ENCODE measurements around the gene FAR2. TPM values are rescaled to one million over a fixed set of nuclear protein-coding genes. Genes with fewer than 3 reads are reported as not detected.

FAR2 gene
- total RNA-seq, 1 donor from 2014 or later, result 13.5 TPM

DNA sequence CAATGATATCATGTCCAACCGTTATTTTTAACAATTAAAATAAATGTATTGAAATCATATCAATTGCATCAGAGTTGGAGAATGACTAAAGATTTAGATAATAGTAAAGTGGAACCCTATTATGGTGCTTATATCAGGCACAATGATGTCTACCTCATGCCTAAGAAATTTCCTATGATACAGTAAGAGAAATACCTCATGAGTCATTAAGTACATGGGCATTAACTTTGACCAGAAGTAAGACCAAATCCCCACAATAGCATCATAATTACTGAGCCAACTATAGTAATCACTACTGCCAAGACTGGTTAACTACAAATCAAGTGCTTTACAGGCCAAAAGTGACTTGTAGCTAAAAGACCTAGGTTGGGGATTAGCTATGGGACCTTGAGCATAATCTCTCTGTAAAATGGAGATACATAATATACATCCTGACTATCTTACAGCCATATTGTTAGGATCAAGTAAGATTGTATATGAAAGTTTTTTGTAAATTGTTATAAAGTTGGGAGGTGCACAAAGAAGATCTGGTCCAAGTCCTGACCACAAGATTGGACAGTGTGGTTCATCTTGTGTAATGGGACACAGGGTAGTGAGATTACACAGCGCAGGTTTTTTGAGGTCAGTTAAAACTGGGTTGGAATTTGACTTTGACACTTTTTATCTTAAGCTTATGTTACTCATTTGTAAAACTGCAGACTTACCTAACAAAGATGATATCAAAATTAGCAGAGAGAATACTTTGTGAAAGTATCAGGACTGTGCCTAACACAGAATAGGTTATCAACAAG is 171.4 kb downstream of the FAR2 start:
- DNase-seq (ENCODE audit: low read depth), result peak; percentile 52
- H3K4me3 ChIP-seq (ENCODE audit: low read depth, low read length), result no peak overlapping the region
- no peak for TF ChIP-seq CTCF (conservative IDR thresholded peaks at IDR 0.05; ENCODE audit: low read depth, low read length)

- no peak for TF ChIP-seq CTCF (conservative IDR thresholded peaks at IDR 0.05; ENCODE audit: low read depth, low read length)
- no peak overlapping the region for H3K4me3 ChIP-seq (ENCODE audit: low read depth, low read length)
- no peak for DNase-seq (ENCODE audit: low read depth)
Measured at GRCh38 chr12:29322157-29322556, 173.1 kb downstream of the FAR2 start.

GRCh38 chr12:29329411-29329810 is 180.3 kb downstream of the FAR2 start:
- no peak for DNase-seq (ENCODE audit: low read depth)
- TF ChIP-seq CTCF (conservative IDR thresholded peaks at IDR 0.05; ENCODE audit: low read depth, low read length), result no peak
- no peak overlapping the region for H3K4me3 ChIP-seq (ENCODE audit: low read depth, low read length)

GRCh38 chr12:29333178-29333577 is 184.1 kb downstream of the FAR2 start:
- DNase-seq (ENCODE audit: low read depth), result no peak
- no peak for TF ChIP-seq CTCF (conservative IDR thresholded peaks at IDR 0.05; ENCODE audit: low read depth, low read length)
- no peak overlapping the region for H3K4me3 ChIP-seq (ENCODE audit: low read depth, low read length)

- no peak for TF ChIP-seq CTCF (conservative IDR thresholded peaks at IDR 0.05; ENCODE audit: low read depth, low read length)
- no peak overlapping the region for H3K4me3 ChIP-seq (ENCODE audit: low read depth, low read length)
- no peak for DNase-seq (ENCODE audit: low read depth)
Measured at GRCh38 chr12:29334937-29335336, 185.9 kb downstream of the FAR2 start.

DNA sequence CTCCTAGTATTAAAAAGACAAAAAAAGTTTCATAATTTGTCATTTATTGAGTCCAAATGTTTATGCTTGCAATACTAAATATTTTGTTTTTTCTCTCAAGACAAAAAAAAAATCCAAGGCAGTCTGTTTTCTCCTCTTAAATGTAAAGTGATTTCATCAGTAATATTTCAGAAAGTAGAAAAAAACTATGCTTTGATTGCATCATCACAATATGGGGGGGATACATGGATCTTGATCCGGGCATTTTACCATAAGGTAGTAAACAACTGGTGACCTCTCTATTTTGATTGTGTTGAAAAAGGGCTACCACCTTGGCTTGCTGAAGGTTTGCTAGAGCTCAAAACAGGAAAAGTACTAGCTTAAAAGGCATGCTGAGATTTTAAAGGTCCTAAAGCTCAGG is 188.2 kb downstream of the FAR2 start:
- H3K4me3 ChIP-seq (ENCODE audit: low read depth, low read length), result no peak overlapping the region
- TF ChIP-seq CTCF (conservative IDR thresholded peaks at IDR 0.05; ENCODE audit: low read depth, low read length), result no peak
- DNase-seq (ENCODE audit: low read depth), result no peak
